T-helper 2 cell treated with Interferon-gamma antibody and Interleukin-4, amounts not matched to agents 100 ng/mL and 5 ng/mL, for 36 hours (primary cell): ENCODE results near the gene ZNF550. TPM values are rescaled to one million over a fixed set of nuclear protein-coding genes. Genes with fewer than 3 reads are reported as not detected.
"Not testable (repeated sequence)": the region's sequence is repeated elsewhere in the genome, so short reads cannot be mapped to it uniquely, and the experiment has no call there.

ENCODE experiments used
- intact Hi-C: fragments of 100-400 bp; cut with micrococcal nuclease; formaldehyde crosslinking; loops from one replicate; pipeline ENCODE4 v1.15.1; 2023
- total RNA-seq: library from RNA; stranded (reverse); gene quantifications from 2 replicates; pipeline ENCODE4 v1.2.3, GENCODE V29; 2022

ZNF550 gene
- total RNA-seq, 1 donor from 2014 or later, result 9.0 TPM

- intact Hi-C loops, result no loop called here
Observed at GRCh38 chr19:57537953-57538547, 21.6 kb downstream of the ZNF550 start.

- intact Hi-C loops, result loop anchor here (1.0 to 10.0 kb wide), 5 partner anchors 28 to 116 kb away; partner anchors contain the start of genes ZNF17, ZNF419, ZNF550 and ZNF749
Observed at GRCh38 chr19:57527136-57527881, 32.4 kb downstream of the ZNF550 start, which contains the start of gene ZNF549. Gene ZNF549 (plus strand): TSS chr19:57527356. CDS start chr19:57527574, 218 bp downstream.

- intact Hi-C loops, result not testable (repeated sequence)
Observed at GRCh38 chr19:57518021-57518420, 41.6 kb downstream of the ZNF550 start.

- intact Hi-C loops, result no loop called here
Observed at GRCh38 chr19:57515255-57515654, 44.4 kb downstream of the ZNF550 start.

DNA sequence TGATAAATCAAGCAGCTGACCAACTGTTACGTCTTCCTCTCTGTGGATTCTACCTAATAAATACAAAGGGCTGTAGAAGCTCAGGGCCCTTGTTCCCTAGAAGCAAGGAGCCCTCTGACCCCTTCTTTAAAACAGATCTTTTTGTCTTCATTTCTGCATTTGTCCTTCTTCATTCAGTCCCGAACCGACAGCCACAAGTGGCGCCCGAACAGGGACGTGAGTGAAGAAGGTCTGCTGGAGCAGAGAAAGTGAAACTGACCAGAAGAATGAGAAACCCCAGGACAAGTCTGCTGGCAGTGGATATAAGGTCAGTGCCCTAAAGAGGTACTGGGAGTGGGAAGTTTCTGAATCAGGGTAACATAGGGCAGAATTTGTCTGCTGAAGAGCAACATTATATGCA, 46.8 kb downstream of the ZNF550 start:
- intact Hi-C loops, result no loop called here

GRCh38 chr19:57511484-57511883, 48.2 kb downstream of the ZNF550 start:
- intact Hi-C loops, result no loop called here

DNA sequence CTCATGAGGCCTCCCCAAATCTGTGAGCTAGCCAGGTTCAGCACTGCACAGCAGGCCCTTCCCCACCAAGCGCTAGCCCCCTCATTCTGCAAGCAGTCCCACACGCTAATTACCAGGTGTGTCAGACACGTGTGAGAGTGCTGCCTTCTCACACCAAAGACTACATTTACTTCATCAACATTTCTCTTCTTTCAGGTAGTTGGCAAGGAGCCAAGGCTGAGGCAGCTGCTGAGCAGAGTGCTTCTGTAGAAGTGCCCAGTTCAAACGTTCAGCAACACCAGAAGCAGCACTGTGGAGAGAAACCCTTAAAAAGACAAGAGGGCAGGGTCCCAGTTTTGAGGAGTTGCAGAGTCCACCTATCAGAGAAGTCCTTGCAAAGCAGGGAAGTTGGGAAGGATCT, 53.5 kb downstream of the ZNF550 start:
- intact Hi-C loops, result no loop called here

DNA sequence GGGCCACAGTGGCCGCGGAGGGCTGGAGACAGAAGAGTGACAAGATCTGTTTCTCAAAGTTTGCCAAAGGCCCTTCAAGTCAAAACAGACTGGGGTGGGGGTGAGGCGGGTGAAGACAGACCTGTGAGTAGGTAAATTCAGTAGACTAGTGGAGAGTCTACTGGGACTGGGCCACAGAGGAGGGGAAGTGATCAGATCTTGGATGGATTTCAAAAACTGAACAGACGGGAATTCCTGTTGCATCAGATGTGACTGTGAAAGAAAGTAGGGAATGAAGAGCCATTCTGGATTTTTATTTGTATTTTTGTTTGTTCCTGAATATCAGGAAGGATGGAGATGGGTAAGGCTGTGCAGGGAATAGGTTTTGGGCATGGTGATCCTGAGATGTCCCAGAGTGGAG, 59.3 kb downstream of the ZNF550 start:
- intact Hi-C loops, result not testable (repeated sequence)

DNA sequence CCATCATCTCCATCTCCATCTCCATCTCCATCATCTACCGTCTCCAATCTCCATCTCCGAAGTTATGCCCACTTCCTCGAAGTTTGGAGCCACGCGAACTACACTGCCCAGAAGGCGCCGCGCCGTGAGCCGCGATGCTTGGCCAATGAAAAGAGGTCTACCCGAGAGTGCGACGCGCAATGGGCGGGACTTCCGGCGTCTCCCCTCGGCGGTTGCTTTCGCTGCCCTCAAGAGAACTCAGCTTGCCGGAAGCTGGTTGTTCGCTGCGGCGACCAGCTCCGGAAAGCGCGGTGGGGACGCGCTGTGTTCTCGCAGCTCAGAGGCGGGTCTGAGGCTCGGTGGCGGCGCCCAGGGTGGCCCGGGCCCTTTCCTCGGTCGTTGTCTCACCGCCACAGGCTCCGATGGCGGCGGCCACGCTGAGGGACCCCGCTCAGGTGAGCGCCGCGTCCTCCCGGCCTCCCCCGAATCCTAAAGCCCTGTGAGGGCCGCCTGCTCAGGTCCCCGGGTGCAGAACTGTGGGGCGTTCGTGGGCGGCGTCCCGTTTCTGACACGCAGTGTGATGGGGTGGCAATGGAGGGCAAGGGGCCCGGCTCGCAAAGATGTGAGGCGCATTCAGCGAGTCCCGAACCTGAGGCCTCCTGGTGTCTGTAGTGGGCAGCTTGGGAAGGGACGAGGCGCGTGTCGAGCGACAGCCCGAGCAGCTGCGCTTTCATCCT, 59.8 kb downstream of the ZNF550 start, which contains the start of gene ZNF773:
Gene ZNF773, plus strand, starts transcription at position 259 of the 716 bp plus-strand sequence. Its CDS starts 143 bp downstream, at position 402.
- intact Hi-C loops, result loop anchor here (1.0 to 2.0 kb wide), 4 partner anchors 13 to 78 kb away; partner anchors contain the start of genes ZNF416, ZNF419, ZNF549 and ZNF749

- intact Hi-C loops, result loop anchor here (1.0 to 2.0 kb wide), 4 partner anchors 12 to 79 kb away; partner anchors contain the start of genes ZNF416, ZNF419, ZNF549 and ZNF749
Observed at GRCh38 chr19:57499332-57499679, 60.4 kb downstream of the ZNF550 start.

DNA sequence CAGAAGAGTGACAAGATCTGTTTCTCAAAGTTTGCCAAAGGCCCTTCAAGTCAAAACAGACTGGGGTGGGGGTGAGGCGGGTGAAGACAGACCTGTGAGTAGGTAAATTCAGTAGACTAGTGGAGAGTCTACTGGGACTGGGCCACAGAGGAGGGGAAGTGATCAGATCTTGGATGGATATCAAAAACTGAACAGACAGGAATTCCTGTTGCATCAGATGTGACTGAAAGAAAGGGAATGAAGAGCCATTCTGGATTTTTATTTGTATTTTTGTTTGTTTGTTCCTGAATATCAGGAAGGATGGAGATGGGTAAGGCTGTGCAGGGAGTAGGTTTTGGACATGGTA, 71.4 kb downstream of the ZNF550 start:
- intact Hi-C loops, result loop anchor here (5.0 kb wide), 1 partner anchor 514 kb away; the partner anchor contains the start of gene ZNF606

DNA sequence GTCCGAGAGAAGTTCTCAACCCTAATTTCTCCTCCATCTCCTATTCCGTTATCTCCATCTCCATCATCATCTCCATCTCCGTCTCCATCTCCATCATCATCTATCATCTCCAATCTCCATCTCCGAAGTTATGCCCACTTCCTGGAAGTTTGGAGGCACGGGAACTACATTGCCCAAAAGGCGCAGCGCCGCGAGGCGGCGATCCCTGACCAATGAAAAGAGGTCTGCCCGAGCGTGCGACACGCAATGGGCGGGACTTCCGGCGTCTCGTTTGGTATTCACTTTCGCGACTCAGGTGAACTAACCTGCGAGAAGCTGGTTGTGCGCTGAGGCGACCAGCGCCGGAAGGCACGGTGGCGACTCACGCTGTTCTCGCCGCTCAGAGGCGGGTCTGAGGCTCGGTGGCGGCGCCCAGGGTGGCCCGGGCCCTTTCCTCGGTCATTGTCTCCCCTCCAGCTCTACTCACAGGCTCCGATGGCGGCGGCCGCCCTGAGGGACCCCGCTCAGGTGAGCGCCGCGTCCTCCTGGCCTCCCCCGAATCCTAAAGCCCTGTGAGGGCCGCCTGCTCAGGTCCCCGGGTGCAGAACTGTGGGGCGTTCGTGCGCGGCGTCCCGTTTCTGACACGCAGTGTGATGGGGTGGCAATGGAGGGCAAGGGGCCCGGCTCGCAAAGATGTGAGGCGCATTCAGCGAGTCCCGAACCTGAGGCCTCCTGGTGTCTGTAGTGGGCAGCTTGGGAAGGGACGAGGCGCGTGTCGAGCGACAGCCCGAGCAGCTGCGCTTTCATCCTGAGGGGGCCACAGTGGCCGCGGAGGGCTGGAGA, 72.0 kb downstream of the ZNF550 start, which contains the start of gene ZNF419:
Gene ZNF419, plus strand, starts transcription at position 274 of the 822 bp plus-strand sequence. Its CDS starts 201 bp downstream, at position 475.
- intact Hi-C loops, result loop anchor here (1.0 to 5.0 kb wide), 9 partner anchors 10 to 515 kb away; partner anchors contain the start of genes ZNF17, ZNF211, ZNF304 and ZNF549

Other genes starting within 250 kb of the ZNF550 start
- 6.6 and 7.5 TPM in 2 replicates for gene ZNF543, start 239.4 kb downstream of the ZNF550 start, total RNA-seq
- gene ZNF304, start 208.6 kb downstream of the ZNF550 start, total RNA-seq, result 6.6 and 6.9 TPM in 2 replicates
- gene TRAPPC2B, start 196.3 kb downstream of the ZNF550 start, total RNA-seq, result 3.8 and 6.6 TPM in 2 replicates
- 2.2 and 2.8 TPM in 2 replicates for gene ZNF547, start 196.3 kb downstream of the ZNF550 start, total RNA-seq
- 17.1 and 19.9 TPM in 2 replicates for gene ZNF548, start 170.0 kb downstream of the ZNF550 start, total RNA-seq
- 11.3 and 12.1 TPM in 2 replicates for gene ZNF17, start 148.7 kb downstream of the ZNF550 start, total RNA-seq
- 14.0 and 15.2 TPM in 2 replicates for gene ZNF749, start 124.5 kb downstream of the ZNF550 start, total RNA-seq
- 0.07 and 0.18 TPM in 2 replicates for gene VN1R1, start 102.7 kb downstream of the ZNF550 start, total RNA-seq
- gene ZNF772, start 82.3 kb downstream of the ZNF550 start, total RNA-seq, result 2.9 and 3.2 TPM in 2 replicates
- gene ZNF419, start 72.1 kb downstream of the ZNF550 start, total RNA-seq, result 5.9 and 6.7 TPM in 2 replicates
- 6.7 and 8.2 TPM in 2 replicates for gene ZNF773, start 59.9 kb downstream of the ZNF550 start, total RNA-seq
- 6.8 and 7.7 TPM in 2 replicates for gene ZNF549, start 32.5 kb downstream of the ZNF550 start, total RNA-seq
- gene ZNF416, start 19.0 kb upstream of the ZNF550 start, total RNA-seq, result 4.5 and 5.0 TPM in 2 replicates
- 4.1 and 4.4 TPM in 2 replicates for gene ZIK1, start 24.3 kb upstream of the ZNF550 start, total RNA-seq
- 7.6 and 7.7 TPM in 2 replicates for gene ZNF530, start 40.0 kb upstream of the ZNF550 start, total RNA-seq
- gene ZNF134, start 54.4 kb upstream of the ZNF550 start, total RNA-seq, result 11.9 and 13.6 TPM in 2 replicates
- 13.6 and 14.3 TPM in 2 replicates for gene ZNF211, start 73.3 kb upstream of the ZNF550 start, total RNA-seq
- gene ZSCAN4, start 109.1 kb upstream of the ZNF550 start, total RNA-seq, result not detected in 2 replicates
- 10.2 and 12.2 TPM in 2 replicates for gene ZNF551, start 122.1 kb upstream of the ZNF550 start, total RNA-seq
- 4.3 and 5.1 TPM in 2 replicates for gene ZNF154, start 149.3 kb upstream of the ZNF550 start, total RNA-seq
- 9.8 and 11.5 TPM in 2 replicates for gene ZNF671, start 167.8 kb upstream of the ZNF550 start, total RNA-seq
- 9.0 and 13.1 TPM in 2 replicates for gene ZNF776, start 187.0 kb upstream of the ZNF550 start, total RNA-seq
- 16.8 and 17.2 TPM in 2 replicates for gene ZNF586, start 209.8 kb upstream of the ZNF550 start, total RNA-seq